ENCODE data around the gene ATP10B.
"Not testable (repeated sequence)": the region's sequence is repeated elsewhere in the genome, so short reads cannot be mapped to it uniquely, and the experiment has no call there.

ATP10B gene

GRCh38 chr5:160824301-160825001 is 27.6 kb downstream of the ATP10B start:
- DNase-seq (ENCODE audit: low spot score) (no peak), FAIRE-seq (no peak)

DNA sequence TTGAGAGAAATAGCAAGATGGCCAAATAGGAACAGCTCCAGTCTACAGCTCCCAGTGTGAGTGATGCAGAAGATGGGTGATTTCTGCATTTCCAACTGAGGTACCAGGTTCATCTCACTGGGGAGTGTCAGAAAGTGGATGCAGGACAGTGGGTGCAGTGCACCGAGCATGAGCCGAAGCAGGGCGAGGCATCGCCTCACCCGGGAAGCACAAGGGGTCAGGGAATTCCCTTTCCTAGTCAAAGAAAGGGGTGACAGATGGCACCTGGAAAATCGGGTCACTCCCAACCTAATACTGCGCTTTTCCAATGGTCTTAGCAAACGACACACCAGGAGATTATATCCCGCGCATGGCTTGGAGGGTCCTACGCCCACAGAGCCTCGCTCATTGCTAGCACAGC is 39.0 kb downstream of the ATP10B start:
- DNase-seq (ENCODE audit: low spot score); FAIRE-seq: not testable (repeated sequence)

- DNase-seq (ENCODE audit: low spot score): no peak
- no peak for FAIRE-seq
Observed at GRCh38 chr5:160805376-160805775, 46.6 kb downstream of the ATP10B start.

GRCh38 chr5:160802592-160802991 is 49.4 kb downstream of the ATP10B start:
- no peak for DNase-seq (ENCODE audit: low spot score)
- FAIRE-seq: no peak

GRCh38 chr5:160800375-160801275 is 51.4 kb downstream of the ATP10B start:
- FAIRE-seq: no peak
- no peak for DNase-seq (ENCODE audit: low spot score)

- no peak for FAIRE-seq
- DNase-seq (ENCODE audit: low spot score): no peak
Observed at GRCh38 chr5:160799184-160799583, 52.8 kb downstream of the ATP10B start.

DNA sequence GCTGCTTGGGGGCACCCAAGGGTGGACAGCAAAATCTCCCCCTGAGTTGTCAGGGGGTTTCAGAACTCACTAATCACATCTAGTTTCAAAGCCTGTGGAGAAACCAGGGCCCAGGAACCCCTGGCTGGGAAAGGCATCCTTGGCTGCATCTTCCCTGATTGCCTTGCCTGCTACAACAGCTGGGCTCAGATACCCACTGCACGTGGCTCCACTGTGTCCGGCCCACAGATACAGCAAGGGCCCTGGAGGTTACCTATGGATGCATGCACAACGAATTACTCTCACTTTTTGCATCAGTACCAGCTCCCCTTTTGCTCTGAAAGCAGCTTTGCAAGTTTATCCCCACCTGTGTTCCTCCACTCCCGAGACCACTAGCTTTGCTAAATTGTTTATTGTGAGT is 55.0 kb downstream of the ATP10B start:
- FAIRE-seq (no peak), DNase-seq (ENCODE audit: low spot score) (no peak)

- no peak for DNase-seq (ENCODE audit: low spot score)
- FAIRE-seq: no peak
Observed at GRCh38 chr5:160793530-160793899, 58.5 kb downstream of the ATP10B start.

DNA sequence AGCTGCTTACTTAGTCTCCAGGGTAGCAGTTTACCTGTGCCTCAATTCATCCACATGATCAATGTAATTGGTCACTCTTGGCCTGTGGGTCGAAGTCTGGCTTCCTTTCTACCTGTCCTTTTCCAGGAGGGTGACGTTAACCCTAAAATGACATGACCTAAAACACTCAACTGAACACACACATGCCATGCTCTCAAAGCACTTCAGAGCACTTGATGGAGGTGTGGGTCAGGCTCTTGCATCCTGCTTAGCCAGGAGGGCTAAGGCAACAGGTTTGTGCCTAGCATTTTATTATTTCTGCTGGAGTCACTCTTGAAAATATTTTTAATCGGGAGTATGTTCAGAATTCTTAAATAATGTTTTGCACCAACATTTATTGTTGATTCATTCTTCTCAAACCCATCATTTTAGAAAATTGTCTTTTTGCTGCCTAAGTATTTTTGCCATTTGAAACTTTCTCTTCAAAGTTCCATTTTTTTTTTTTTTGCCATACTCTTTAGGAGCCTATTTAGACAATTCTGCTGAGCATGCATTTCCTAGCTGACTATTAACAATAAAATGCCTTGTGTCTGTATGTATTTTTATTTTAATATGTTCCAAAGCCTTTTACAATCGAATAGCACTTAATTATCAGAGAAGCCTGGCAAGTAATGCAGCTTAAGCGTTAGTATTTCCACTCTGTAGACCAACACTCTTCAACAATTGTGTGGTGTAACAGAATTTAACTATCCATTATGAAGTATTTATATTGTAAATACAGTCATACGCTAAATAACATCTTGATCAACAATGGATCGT is 59.1 kb downstream of the ATP10B start:
- DNase-seq (ENCODE audit: low spot score) (no peak), FAIRE-seq (no peak)

DNA sequence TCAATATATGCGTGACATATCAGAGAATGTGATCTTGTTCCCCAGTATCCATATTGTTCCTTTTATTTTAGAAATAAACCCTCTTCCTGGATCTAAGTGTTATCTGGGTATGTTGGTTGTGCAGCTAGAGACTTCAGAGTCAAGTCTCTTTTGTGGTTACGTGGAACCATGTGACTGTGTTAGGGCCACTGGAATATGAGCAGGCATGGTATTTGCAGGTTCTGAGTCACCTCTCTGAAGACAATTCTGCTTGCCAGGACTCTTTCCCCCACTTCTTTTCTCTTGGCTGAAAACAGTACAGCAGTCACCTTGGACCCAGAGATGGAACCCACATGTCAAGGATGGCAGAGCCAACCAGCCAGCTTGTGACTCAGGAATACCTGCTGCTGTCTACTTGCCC is 59.7 kb downstream of the ATP10B start:
- DNase-seq (ENCODE audit: low spot score) (no peak), FAIRE-seq (no peak)

GRCh38 chr5:160789219-160789859 is 62.7 kb downstream of the ATP10B start:
- DNase-seq (ENCODE audit: low spot score): no peak
- no peak for FAIRE-seq

GRCh38 chr5:160788102-160788660 is 63.8 kb downstream of the ATP10B start:
- FAIRE-seq: no peak
- DNase-seq (ENCODE audit: low spot score): no peak

- FAIRE-seq (no peak), DNase-seq (ENCODE audit: low spot score) (no peak)
Observed at GRCh38 chr5:160787240-160787639, 64.8 kb downstream of the ATP10B start.

DNA sequence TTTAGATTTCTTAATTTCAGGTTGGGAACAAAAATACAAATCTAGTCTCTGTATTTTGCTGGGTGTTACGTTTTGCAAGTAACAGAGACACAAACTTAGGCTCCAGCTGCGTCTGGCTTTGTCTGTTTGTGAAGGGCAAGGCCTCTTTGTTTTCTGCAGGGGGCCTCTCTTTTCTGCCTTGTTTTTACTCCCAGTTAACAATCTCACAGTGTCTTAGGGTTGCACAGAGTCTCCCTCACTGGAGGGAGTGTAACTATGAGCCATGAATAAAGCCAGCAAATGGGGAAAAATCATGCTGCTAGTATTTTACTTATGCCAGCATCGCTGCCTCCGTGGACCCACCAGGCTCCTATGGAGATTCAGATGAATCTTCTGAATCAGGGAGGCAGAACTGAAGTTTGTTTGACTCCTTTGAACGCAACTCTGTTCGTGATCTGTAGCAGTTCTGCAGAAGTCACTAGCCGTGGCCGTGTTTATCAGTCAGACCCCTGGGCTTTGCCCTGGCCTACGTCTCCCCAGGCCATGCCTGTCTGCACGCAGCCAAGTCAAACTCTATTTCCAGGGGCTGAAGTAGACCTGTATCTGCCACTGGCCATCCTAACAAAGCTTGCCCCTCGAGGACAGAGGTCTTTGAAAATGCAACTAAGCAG is 77.2 kb downstream of the ATP10B start:
- FAIRE-seq (no peak), DNase-seq (ENCODE audit: low spot score) (no peak)

DNA sequence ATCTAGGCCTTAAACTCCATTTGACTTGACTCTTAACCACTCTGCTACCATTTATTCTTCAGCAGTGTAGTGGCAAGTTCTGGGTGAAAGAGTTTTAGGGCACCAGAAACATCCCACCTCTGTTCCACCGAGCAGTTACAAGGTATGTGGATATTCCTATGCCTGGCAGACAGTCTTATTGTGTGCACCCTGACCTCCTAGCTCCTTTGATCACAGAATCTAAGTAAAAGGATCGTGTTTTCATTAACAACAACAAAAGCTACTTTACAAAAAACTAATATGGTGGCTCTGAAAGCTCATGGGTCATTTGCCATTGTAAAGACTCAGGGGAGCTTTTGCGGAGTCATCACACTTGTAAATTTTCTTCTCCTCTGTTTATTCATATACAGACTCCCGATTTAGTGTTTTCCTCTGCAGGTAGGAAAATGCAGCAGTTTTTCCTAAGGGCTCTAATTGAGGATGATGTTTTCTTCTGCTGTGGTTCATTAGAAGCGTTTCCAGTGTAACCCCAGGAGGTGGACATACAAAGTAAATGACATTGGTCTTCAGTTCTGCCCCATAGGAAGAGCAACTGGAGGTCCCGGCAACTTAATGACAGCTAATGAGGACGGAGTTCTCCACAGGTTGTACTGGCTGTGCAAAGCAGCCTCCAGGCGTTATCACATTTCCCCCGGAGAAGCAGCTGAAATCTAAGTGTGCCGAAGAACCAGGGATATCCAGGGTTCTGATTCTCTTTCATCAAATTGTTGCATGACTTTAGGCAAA is 78.2 kb downstream of the ATP10B start:
- FAIRE-seq (no peak), DNase-seq (ENCODE audit: low spot score) (no peak)

DNA sequence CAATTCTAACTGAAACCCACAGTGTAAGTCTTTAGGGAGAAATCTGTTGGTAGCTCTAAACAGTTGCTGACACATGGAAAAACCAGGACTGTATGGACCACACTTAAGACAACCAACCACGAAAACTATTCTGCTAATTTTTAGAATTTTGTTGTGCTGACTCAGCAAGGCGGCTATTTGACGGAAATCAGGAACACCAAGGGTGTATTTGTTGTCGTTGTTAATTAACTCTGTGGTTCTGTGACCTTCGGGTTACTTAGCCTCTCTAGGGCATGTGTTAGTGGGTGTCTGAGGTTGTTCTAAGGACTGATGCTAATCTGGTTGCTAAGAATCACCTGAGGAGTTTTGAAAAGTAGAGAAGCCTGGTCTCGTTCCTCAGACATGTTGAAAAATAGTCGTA is 79.2 kb downstream of the ATP10B start:
- DNase-seq (ENCODE audit: low spot score): no peak
- FAIRE-seq: no peak

GRCh38 chr5:160770718-160771117 is 81.3 kb downstream of the ATP10B start:
- DNase-seq (ENCODE audit: low spot score) (no peak), FAIRE-seq (no peak)

DNA sequence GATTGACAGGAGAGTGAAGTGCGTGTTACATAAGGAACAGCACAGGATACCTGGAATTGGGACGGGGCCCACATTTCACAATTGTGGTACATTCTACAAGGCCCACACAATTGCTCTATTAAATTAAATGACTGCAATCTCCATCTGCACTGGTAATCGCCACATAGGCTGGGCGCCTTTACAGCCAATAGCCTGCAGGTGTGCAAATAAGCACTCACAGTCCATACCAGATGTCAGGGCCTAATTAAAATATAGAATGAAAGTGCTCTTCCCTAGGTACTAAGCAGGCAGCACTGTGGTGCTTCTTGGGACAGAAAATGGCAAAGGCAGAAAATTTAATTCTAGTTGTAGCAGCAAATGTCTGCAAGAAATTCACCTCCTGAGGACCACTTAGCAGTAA is 82.7 kb downstream of the ATP10B start:
- no peak for DNase-seq (ENCODE audit: low spot score)
- no peak for FAIRE-seq

- FAIRE-seq (no peak), DNase-seq (ENCODE audit: low spot score) (no peak)
Observed at GRCh38 chr5:160767062-160767461, 84.9 kb downstream of the ATP10B start.

DNA sequence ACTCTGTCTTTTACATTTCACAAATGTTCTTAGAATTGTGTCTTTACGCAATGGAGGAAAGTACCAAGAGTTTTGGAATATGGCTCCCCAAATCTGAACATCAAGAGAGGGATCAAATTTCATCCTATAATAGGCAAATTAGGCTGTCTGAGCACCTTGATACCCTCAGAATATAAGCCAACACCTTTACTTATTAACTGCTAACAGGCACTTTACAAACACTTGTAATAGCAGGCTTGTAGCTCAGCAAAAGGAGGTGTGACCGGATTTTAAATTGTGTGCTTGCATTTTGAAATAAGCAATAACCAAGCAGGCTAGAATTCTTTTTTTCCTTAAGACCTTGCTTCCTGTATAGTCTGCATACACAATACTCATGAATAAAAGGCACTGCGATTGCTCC is 92.0 kb downstream of the ATP10B start:
- FAIRE-seq (no peak), DNase-seq (ENCODE audit: low spot score) (no peak)
